ENCODE results near the gene SH3PXD2A.

Gene SH3PXD2A

DNA sequence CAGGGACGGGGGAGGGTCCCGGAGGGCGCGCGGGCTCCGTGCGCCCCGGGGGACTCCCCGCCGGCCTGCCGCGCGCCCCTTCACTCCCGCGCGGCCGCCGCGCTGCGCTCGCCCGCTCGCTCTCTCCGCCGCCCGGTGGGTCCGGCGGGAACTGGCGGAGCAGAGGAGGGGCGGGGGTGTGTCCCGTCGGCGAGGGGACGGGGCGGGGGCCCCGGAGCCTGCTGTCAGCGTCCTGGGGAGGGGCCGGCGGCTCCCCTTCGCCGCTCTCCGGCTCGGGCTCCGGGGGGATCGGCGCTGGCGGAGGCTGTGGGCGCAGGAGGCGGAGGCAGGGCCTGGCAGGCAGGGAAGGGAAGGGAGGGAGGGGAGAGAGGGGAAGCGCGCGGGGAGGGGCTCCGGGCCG is at the start of gene SH3PXD2A:
TSS of gene SH3PXD2A (minus strand) at position 153 of the 400 bp plus-strand sequence. CDS start 310 bp downstream, outside the sequence.
- no peak for DNase-seq (ENCODE audit: low read depth in 2 of 2)

- DNase-seq (ENCODE audit: low read depth in 2 of 2), result no peak
Measured at GRCh38 chr10:103901299-103901698, 45.9 kb upstream of the SH3PXD2A start.

GRCh38 chr10:103899312-103899711 is 43.9 kb upstream of the SH3PXD2A start:
- DNase-seq (ENCODE audit: low read depth in 2 of 2), result no peak

DNA sequence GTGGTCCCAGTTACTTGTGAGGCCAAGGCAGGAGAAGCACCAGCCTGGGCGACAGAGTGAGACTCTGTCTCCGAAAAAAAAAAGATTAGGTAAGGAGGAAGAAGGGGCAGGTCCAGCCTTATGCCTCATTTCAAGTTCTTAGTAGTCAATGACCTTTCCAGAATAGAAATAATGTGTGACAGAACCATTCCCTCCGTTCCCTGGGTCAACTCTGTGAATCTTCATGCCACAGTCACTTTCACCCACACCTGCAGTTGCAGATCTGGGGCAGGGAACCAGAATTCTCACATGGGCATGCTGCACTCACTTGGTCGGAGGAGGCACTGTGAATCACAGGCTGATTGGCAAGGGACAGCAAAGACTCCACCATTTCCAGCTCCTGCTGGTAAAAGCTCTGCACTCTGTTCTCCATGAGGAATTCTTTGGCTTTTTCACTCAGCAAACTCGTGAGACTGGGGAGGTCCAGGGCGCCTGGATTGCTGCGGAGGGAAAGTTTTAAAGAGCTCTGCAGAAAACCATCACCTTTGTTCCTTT is 41.9 kb upstream of the SH3PXD2A start:
- no peak for DNase-seq (ENCODE audit: low read depth in 2 of 2)

DNA sequence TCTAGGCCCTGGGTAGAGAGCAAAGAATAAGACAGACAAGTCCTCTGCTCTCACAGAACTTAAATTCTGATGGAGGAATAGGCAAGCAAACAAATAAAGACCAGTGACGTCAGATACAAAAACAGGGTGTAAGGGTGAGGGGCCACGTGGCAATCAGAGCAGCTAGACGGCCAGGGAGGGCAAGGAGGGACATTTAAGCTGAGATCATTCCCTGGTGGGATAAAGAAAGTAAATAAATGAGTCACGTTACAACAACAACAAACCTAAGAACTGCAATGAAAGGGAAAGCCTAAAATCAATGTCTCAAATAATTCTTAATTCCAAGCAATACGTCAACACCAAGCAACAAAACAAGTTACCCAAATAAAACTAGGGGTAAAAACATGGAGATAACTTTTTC is 40.8 kb upstream of the SH3PXD2A start:
- DNase-seq (ENCODE audit: low read depth in 2 of 2), result no peak

GRCh38 chr10:103895411-103896186 is 40.2 kb upstream of the SH3PXD2A start:
- no peak for DNase-seq (ENCODE audit: low read depth in 2 of 2)

- DNase-seq (ENCODE audit: low read depth in 2 of 2), result no peak
Measured at GRCh38 chr10:103894441-103894864, 39.1 kb upstream of the SH3PXD2A start.

DNA sequence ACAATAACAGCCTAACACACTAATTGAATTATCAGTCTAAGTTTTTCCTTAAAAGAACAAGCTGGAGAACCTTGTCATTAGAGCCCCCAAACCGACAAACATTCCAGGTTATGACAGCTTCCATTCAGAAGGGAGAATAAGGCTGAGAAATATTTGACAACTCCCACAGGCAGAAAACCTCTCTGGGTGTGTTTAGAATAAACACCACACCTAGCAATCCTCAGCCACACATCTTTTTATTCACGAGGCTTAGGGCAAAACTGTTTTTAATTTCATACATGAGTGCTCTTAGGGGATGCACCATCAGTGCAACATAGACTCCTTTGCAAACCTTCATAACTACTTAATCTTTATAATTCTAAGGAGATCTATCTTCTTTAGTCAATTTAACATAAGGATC is 38.4 kb upstream of the SH3PXD2A start:
- no peak for DNase-seq (ENCODE audit: low read depth in 2 of 2)

DNA sequence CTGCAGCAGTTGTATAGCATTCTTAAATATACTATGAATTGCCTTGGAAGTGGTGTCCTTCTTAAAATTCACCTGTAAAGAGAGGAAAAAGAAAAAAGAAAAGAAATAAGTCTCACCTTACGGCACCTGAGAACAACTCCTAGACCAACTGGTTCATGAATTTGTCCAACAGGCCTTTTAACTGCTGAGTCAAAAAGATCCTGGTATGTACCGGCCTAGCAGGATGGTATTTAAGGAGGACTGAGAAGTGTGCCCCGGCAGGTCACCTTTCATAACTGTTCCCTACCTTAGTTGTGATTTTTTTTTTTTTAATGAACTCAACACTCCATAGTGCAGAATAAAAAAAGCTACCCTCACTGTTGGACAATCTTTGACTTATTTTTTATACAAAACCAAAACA is 36.8 kb upstream of the SH3PXD2A start:
- DNase-seq (ENCODE audit: low read depth in 2 of 2), result no peak

- no peak for DNase-seq (ENCODE audit: low read depth in 2 of 2)
Measured at GRCh38 chr10:103890688-103891087, 35.3 kb upstream of the SH3PXD2A start.

DNA sequence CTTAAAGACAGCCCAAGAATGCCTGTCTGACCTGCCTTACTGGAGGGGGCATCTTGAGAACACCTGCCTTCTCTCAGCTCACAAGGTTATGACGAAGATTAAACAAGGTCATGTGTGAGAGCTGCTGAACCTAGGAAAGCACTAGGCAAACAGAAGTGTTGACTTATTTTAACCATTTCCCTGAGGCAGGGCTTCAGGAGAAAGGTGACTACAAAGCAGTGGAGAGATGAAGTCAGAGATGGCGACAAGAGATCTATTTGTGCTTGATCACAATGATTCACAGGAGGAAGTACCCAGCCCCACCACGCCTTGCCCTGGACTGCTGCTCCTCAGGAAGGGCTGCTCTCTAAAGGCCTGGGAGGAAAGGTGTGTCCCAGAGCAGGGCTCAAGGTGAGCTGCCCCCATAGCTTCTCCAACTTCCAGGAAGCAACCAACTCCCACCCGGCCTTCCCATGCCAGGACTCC is 34.9 kb upstream of the SH3PXD2A start:
- no peak for DNase-seq (ENCODE audit: low read depth in 2 of 2)

GRCh38 chr10:103889121-103889720 is 33.8 kb upstream of the SH3PXD2A start:
- DNase-seq (ENCODE audit: low read depth in 2 of 2), result no peak

DNA sequence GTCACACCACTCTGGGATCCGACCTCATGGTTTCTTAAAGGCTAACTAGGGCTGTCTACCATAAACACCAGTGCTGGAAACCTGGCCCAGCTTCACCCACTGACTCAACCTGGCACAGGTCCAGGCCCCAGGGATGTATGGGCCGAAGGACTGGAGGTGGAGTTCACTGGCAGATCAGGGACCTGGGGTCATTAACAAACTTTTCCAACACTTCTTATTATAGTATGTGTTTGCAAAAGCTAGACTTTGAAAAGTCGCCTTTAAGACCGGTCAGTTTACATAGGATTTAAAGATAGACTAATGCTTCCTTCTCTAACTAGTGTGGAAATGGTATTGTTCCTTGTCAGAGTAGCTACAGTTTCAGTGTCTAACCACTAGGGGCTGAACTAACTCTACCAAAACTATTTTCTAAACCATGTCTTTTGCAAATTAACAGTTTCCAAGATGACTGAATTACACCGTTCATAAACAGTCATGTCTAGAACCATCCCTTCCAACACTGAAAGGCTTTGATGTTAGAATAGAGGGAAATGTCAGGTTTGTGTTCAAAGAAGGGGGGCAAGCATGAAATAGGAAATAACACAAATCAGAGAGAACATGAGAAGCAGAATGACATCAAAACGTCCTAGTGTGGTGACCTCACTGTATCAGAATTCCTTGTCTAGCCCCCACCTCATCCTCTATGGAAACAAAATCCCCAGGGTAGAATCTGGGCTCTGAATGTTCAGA is 32.9 kb upstream of the SH3PXD2A start:
- DNase-seq (ENCODE audit: low read depth in 2 of 2), result no peak

GRCh38 chr10:103885617-103886016 is 30.2 kb upstream of the SH3PXD2A start:
- DNase-seq (ENCODE audit: low read depth in 2 of 2), result no peak

GRCh38 chr10:103884681-103885139 is 29.3 kb upstream of the SH3PXD2A start:
- DNase-seq (ENCODE audit: low read depth in 2 of 2), result no peak

DNA sequence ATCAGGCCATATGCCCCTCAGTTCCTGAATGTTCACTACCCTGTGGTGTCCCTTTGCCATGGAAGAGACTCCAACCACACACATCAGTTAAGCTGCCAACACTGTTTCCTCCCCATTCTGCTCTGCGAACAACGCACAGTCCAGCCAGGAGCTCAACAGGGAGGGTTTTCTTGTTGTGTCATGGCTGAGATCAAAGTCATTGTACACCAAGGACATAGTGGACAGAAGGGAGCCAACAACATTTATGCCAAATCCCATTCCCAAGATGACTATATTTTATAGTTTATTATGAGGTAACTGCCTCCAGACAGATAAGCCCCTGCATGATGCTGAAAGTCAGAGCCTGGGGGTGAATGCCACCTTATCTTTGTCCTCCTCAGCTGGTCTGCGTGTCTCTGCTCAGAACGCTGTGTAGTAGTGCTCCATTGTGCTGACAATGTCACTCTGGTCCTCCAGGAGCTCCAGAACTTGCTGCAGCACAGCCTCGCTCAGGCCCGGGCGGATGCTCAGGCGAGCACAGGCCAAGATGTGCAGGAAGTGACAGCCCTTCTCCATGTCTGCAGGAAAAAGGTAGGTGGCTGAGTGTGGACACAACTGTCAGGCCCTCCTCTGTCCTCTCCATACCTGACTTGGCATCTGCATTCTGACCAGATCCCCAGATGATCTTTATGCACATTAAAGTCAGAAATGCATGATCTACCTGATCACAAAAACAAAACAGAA is 27.1 kb upstream of the SH3PXD2A start:
- DNase-seq (ENCODE audit: low read depth in 2 of 2), result no peak

DNA sequence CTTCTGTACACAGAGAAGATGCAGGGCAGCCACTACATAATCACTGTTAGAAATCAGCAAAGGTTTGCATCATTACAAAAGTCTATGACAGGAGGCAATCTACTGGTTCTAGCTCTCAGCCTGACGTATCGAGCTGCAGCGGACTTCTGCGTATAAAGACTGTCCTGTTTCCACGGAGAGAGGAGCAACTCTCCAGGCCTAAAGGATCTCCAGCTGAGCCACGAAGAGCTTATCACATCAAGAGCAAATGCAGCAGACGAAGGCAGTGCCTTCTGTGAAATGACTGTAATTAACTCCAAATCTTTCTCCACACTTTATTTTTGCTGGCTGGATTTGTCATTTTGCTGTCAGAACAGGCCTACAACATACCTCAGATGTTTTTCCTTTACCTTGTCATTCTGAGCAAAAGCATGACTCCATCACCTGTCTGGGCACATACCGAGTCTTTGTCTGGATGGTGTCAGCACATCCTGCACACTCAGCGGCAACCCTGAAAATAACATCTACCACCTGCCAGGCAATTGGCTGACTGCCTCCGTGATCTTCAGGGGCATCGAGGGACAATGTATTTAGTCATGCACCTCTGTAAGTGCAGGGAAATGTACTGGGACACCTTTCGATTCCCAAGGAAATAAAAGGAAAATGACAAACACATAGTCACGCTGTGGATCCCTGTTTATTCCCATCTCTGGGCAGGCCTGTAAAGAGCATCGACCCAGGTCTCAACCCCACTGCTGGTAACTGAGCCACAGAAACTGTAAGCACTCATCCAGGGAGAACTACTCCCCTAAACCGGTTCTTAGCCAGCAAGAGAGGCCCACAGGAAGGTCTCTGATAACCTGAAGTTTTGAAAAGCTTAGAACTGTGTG is 26.3 kb upstream of the SH3PXD2A start:
- DNase-seq (ENCODE audit: low read depth in 2 of 2), result no peak

DNA sequence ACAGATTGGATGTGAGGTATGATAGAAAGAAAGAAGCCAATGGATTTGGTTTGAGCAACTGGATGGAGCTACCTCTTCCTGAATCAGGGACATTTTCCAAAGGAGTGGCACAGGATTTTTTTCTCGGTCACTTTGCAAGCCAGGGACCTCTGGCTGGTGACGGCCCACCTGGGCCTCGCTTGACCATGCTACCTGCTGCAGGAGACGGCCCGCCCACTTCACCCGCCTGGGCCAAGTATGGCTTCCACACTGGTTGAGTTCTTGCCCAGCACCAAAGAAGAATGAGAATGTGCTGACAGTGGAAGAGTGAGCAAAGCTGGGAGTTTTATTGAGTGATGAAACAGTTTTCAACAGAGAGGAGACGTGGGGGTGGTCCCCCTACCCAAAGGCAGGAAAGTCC is 24.5 kb upstream of the SH3PXD2A start:
- no peak for DNase-seq (ENCODE audit: low read depth in 2 of 2)

DNA sequence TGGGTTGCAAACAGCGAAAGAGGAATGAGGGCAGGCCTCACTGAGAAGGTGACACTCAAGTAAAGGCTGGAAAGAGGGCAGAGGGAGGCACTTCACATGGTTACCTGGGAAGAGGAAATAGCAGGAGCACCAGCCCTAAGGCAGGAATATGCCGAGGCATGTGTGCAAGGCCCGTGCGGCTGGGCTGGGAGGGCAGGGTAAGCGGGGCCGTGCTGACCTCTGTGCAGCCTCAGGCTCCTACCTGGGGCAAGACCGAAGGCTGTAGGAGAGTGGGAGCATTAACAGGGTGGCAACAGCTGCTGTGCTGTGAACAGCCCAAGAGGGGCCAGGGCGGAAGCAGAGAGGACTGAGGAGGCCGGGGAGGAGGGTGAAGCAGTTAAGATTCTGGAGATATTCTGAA is 24.0 kb upstream of the SH3PXD2A start:
- DNase-seq (ENCODE audit: low read depth in 2 of 2), result no peak

DNA sequence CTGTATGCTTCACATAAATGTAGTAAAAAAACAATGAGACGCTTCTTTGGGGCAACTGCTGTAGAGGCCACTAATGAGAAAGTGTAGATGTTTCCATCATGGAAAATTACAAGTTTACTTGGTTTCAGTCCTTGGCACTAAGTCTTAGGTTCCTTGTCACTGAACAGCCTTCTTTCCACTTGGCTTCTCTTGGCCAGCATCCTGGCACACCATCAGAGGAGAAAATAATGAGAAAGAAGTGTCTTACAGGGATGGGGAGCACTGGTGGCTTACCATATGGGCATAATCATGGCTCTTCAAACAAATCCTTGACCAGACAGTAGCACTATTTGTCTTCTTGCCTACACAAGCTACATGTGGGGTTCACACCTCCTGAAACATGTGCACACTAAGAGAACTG is 22.5 kb upstream of the SH3PXD2A start:
- no peak for DNase-seq (ENCODE audit: low read depth in 2 of 2)

GRCh38 chr10:103876155-103876554 is 20.8 kb upstream of the SH3PXD2A start:
- DNase-seq (ENCODE audit: low read depth in 2 of 2), result no peak
